ENCODE measurements around the gene FILIP1L.

FILIP1L gene

DNA sequence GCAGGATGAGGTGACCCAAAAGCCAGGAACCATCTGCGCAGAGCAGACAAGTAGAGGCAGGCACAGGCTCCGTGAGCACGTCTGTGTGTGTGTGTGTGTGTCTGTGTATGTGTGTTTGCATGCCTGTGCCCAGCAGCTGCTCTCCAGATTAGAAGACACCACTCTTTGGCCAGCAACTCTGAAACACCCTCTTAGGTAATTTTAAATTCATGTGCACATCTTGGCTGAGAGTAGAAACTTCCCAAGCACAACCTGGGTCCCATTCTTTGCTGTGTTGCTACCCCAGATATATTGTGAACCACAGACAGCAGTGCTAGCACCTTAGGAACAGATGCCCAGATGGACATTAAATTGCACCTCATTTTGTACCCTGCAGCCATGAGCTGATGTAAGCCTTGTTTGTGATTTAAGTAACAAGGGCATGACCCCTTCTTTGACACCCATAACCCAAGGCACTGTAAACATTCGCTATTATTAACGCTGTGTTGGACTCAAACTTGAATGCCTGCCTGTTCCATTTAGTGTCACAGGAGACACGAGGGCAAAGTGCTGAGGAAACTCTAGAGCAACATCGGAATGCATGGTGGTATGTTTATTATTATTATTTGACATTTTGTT is at the start of gene FILIP1L:
TSS of gene FILIP1L (minus strand) at position 89 of the 618 bp plus-strand sequence.
- no peak for DNase-seq (ENCODE audit: low read depth, low spot score)

DNA sequence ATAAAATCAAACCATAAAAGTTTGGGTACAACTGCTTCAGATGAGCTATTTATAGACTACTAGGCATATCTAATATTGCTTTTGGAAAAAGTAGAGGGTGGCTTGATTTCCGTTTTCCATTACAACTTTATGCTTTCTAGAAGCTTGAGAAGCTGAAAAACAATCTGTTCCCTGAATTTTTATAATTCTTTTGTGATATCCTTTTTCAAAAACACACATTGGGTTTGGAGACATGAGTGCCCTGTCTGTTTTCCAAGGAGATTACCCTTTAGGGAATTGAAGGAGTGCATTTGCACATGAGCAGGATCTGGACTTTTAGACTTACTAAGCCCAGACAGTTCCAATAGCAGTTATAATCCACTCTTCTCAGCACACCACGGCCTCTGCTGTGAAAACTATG is 49.5 kb upstream of the FILIP1L start:
- DNase-seq (ENCODE audit: low read depth, low spot score): no peak

DNA sequence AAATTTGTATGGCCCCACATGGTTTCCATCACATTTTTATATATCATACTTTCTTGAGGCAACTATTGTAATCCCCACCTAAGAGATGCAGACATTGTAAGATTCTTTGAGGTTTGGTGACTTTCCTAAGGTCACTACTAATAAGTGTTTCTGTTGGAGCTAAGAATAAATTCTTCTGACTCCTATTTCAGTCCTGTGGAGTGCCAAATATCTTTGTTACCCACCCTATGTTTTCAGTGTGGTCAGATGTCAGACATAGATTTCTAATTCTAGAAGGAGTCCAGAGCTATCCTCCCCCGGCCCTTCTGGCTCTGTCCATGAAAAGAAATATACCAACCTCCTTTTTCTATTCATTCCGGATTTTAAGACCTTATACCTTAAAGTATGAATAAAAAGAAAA is 46.2 kb upstream of the FILIP1L start:
- no peak for DNase-seq (ENCODE audit: low read depth, low spot score)

DNA sequence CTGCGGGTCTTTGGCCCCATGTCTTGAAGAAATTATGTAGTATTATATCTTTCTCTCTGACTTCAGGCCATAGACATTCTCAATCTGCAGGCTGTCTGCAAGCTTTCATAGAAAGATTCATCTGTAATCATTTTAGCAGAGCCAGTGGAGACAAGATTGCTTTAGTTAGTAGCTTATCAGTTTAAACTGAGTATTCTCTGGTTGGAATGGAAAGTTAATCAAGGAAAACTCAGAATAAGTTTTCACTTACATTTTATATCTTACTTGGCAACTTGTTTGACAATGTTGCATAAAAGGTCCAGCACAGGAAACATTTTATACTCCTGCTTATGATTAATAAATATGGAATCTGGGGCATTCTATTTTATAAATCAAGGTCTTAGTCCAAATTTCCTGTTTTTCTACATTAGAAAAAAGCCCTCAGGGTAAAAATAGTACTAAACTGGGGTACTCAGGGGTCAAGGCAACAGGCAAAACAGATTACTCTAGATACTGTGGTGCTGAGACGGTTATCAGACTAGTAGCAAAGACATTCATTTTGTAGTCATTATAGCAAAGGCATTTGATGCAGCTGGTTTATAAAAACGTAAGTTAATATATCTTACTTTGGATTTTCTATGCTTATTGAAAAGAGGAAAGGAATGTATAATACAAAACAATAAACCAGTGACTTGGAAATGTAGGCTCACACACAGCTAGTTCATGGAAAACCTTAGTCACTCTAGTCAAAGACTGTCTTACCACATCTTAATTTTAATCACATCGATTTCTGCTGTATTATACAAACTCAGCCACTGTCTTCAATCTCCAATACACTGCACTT is 45.2 kb upstream of the FILIP1L start:
- DNase-seq (ENCODE audit: low read depth, low spot score): no peak

DNA sequence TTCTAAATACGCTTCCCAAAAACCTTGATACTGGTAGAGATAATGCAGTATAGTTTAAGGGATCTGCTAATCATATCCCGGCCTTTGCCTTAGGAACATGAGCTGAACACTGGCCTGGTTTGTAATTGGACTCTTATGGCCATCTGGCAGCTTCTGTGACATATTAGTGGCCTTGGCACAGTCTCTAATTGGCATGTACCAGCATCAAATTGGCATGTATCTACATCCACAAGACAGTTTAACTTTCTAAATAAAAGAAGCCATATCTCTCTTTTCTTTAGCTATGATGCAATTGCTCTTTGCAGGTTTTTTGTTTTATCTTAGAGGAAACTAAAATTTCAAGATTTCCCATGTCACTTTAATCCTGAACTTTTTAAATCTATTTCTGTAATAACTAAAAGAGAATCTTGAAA is 44.6 kb upstream of the FILIP1L start:
- no peak for DNase-seq (ENCODE audit: low read depth, low spot score)

DNA sequence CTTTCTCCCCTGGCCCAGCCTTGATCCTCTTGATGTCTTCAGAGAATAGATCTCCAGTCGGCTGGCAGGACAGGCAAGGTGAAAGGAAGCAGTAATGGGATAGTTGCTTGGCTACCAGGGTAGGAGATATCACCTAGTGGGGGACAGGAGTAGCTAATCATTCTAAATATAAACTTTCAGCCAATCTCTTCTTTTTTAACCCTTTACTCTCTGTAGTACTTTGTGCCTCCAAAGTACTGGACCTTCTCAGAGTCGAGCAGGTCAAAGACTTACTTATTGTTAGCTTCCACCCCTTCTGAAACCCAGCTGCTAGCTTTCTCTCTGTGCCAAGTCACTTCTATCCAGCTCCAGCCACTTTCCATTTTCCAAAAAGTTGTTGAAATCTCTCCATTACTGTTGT is 43.4 kb upstream of the FILIP1L start:
- DNase-seq (ENCODE audit: low read depth, low spot score): no peak

- no peak for DNase-seq (ENCODE audit: low read depth, low spot score)
These were observed 41.3 kb upstream of the FILIP1L start for GRCh38 chr3:100155590-100155989.

GRCh38 chr3:100155128-100155527 is 40.8 kb upstream of the FILIP1L start:
- no peak for DNase-seq (ENCODE audit: low read depth, low spot score)

- no peak for DNase-seq (ENCODE audit: low read depth, low spot score)
These were observed 39.9 kb upstream of the FILIP1L start for GRCh38 chr3:100154171-100154570.

GRCh38 chr3:100151024-100151707 is 36.9 kb upstream of the FILIP1L start:
- no peak for DNase-seq (ENCODE audit: low read depth, low spot score)

DNA sequence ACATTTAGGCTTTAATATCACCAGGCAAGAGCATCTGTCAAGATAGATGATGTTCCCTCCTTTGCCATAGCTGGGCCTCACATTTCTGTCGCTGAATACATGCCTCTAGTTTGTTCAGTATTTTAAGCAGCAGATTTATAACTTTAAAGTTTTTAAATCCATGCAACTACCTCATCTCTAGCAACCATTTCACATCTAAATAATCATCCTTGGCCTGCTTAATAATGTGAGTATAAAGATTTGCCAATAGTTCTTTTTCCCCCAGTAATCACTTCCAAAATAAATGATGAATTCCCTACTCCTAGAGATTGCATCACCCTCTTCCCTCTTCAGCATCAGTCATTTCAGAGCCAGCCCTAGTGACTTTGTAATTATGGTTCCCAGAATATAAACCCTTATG is 36.2 kb upstream of the FILIP1L start:
- DNase-seq (ENCODE audit: low read depth, low spot score): no peak

- DNase-seq (ENCODE audit: low read depth, low spot score): no peak
These were observed 35.6 kb upstream of the FILIP1L start for GRCh38 chr3:100149713-100150415.

GRCh38 chr3:100149130-100149529 is 34.8 kb upstream of the FILIP1L start:
- DNase-seq (ENCODE audit: low read depth, low spot score): no peak

- no peak for DNase-seq (ENCODE audit: low read depth, low spot score)
These were observed 30.1 kb upstream of the FILIP1L start for GRCh38 chr3:100144255-100144866.

DNA sequence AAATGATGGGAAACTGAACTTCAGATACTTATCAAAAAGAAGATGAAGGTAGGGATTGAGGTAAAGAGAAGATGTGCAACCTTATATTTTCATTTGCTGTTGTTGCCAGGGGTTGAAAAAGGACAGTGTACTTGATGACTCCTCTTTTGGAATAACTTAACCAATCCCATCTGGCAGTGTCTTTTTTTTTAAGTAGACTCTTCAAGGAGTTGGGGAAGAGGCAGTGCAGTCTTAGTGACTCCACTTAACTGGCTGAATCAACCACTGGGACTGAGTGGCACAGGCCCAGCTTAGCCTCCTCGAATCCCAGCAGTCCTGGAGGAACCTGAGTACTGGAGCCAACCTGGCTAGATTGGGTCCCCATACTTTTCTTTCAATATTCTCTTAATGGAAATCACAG is 27.3 kb upstream of the FILIP1L start:
- DNase-seq (ENCODE audit: low read depth, low spot score): no peak

DNA sequence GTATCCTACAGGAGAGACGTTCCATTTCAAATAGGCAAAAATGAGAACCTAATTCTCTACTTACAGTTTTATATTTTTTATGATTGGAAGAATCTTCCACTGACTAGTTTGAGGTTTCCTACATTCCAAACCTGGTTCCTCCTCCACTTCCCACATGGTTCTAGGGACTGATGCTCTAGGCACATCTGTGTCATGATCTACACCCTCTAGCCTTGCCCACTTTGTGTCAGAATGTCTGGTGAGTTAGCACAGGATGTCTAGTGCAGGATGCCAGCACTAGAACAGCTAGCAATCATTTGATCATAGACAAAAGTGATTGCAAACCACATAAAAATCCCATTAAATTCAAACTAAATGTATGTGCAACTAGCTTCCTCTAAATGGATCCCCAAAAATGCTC is 26.7 kb upstream of the FILIP1L start:
- DNase-seq (ENCODE audit: low read depth, low spot score): no peak

DNA sequence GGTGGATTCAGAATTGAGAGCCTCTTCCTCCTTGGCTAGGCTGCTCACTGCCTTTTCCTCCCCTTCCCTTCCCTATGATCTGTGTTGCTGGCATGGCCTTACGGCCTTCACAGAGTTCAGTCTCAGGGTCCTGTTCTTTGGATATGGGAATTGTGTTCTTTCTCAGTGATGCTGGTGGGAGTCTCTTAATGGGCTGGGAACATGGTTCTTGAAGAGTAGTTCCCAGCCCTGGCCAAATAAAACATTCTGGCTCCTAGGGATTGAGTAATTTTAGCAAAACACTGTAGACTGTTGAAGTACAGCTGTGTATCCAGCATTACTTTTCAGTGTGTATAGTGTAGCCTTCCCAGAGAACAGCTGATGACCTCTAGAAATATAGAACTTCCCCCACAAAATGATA is 22.6 kb upstream of the FILIP1L start:
- DNase-seq (ENCODE audit: low read depth, low spot score): peak; percentile 63

- no peak for DNase-seq (ENCODE audit: low read depth, low spot score)
These were observed 16.9 kb upstream of the FILIP1L start for GRCh38 chr3:100131241-100131640.

DNA sequence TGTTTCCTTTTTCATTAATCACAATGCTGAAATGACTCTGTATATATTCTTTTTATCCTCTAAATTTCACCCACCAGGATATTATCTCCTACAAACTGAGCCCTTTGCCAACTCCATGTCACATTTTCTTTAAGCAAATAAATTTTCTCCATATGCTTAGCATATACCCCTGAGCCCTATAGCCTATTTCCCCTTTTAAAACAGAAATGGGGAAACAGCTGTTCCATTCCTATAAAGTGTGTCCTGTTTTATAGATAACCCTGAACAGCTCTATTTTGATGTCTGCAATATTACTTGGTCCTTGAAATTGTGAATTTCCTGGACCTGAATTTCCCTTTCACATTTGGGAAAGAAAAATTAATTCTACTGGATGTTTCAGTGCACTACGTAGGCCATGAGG is 15.6 kb upstream of the FILIP1L start:
- no peak for DNase-seq (ENCODE audit: low read depth, low spot score)

DNA sequence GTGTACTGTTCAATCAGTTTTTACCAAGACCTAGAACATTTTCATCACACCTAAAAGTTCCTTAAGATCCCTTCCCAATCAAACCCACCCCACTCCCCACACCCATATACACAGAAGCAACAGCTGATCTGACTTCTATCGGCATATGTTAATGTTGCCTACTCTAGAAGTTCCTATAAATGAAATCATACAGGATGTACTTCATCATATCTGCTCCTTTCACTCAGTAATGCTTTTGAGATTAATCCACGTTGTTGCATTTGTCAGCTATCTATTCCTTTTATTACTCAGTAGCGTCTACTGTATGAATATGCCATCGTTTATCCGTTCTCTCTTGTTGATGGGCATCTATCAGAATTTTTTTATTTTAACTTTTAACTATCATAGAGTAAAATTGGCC is 14.3 kb upstream of the FILIP1L start:
- DNase-seq (ENCODE audit: low read depth, low spot score): no peak

GRCh38 chr3:100127792-100128191 is 13.5 kb upstream of the FILIP1L start:
- no peak for DNase-seq (ENCODE audit: low read depth, low spot score)
